Lower leg skin (tissue), 3 donors: ENCODE measurements around the gene ODAPH.

Experiments
- POLR2A ChIP-seq, 2 donors: fragments of 450-650 bp; IDR thresholded peaks; one replicate each; pipeline ENCODE4 v1.6.1; 2016 to 2017; ENCODE audit warnings: antibody characterized with exemption in 2 of 2, mild to moderate bottlenecking in 1 of 2, moderate library complexity in 1 of 2
- TF ChIP-seq, protein P1 (sequence below), 3 donors: fragments of 450-650 bp; IDR thresholded peaks; one replicate each; pipeline ENCODE4 v1.5.1; 2016; ENCODE audit warnings: antibody characterized with exemption in 3 of 3, mild to moderate bottlenecking in 3 of 3, moderate library complexity in 2 of 3

DNA sequence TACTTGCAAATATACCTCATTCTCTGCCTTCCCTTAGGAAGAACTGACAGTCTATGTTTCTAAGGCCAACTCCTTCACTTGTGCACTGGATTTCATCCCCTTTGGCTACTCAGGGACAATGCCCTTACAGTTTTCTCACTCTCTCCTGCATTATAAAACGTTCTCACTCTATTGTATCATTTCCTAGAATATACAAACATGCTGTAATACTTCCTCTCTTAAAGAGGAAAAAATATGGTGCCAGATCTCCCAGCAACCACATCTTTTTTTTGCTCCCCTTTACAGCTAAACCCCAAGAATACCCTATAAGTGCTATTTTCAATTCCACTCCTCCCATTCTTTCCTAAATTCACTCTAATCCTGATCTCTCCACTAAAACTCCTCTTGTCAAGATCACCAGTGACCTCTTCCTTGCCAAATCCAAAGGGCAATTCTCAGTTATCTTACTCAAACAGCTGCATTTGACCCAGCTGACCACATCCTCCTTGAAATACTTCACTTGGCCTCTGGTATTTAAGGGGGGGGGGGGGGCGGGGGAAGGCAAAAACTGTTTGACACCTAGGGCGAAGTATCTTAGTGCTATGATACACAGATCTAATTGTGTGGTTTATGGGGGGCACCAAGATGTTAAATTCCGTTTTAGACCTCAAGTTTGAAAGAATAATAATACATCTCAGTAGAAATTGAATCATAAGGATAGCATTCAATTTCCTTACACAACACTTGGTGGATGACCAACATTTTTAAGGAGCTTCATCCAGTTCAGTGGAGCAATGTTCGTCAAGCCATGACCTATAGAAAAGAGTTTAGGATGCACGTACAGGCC, 43.3 kb upstream of the ODAPH start:
- TF ChIP-seq, protein P1, sequence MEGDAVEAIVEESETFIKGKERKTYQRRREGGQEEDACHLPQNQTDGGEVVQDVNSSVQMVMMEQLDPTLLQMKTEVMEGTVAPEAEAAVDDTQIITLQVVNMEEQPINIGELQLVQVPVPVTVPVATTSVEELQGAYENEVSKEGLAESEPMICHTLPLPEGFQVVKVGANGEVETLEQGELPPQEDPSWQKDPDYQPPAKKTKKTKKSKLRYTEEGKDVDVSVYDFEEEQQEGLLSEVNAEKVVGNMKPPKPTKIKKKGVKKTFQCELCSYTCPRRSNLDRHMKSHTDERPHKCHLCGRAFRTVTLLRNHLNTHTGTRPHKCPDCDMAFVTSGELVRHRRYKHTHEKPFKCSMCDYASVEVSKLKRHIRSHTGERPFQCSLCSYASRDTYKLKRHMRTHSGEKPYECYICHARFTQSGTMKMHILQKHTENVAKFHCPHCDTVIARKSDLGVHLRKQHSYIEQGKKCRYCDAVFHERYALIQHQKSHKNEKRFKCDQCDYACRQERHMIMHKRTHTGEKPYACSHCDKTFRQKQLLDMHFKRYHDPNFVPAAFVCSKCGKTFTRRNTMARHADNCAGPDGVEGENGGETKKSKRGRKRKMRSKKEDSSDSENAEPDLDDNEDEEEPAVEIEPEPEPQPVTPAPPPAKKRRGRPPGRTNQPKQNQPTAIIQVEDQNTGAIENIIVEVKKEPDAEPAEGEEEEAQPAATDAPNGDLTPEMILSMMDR (IDR thresholded peaks at IDR 0.05): no peak
- TF ChIP-seq POLR2A (IDR thresholded peaks at IDR 0.05): no peak
